COR-L47 (cell line): ENCODE measurements around the gene PLCG1.
"Not testable (repeated sequence)": the region's sequence is repeated elsewhere in the genome, so short reads cannot be mapped to it uniquely, and the experiment has no call there.

Source experiments
- DNase-seq: peaks from one replicate; lab custom pipeline; 2025; lab: John Stamatoyannopoulos, UW

PLCG1 gene

GRCh38 chr20:41136680-41137613 lies at the start of gene PLCG1:
Gene PLCG1, plus strand, starts transcription at chr20:41137543. Its CDS starts 99 bp downstream, at chr20:41137642.
- DNase-seq, result peak; percentile 80

GRCh38 chr20:41087777-41088176 lies 49.6 kb upstream of the PLCG1 start:
- DNase-seq, result peak; percentile 26

GRCh38 chr20:41089555-41089954 lies 47.8 kb upstream of the PLCG1 start:
- DNase-seq, result no peak

- DNase-seq, result no peak
These were observed 45.4 kb upstream of the PLCG1 start for GRCh38 chr20:41091927-41092326.

- DNase-seq, result no peak
These were observed 42.8 kb upstream of the PLCG1 start for GRCh38 chr20:41094353-41095055.

- peak; percentile 40 for DNase-seq
These were observed 42.0 kb upstream of the PLCG1 start for GRCh38 chr20:41095110-41095969.

- no peak for DNase-seq
These were observed 38.6 kb upstream of the PLCG1 start for GRCh38 chr20:41098703-41099250.

GRCh38 chr20:41100001-41100480 lies 37.3 kb upstream of the PLCG1 start:
- no peak for DNase-seq

- no peak for DNase-seq
These were observed 35.7 kb upstream of the PLCG1 start for GRCh38 chr20:41101660-41102059.

- no peak for DNase-seq
These were observed 28.8 kb upstream of the PLCG1 start for GRCh38 chr20:41108531-41108930.

GRCh38 chr20:41110012-41110411 lies 27.3 kb upstream of the PLCG1 start:
- DNase-seq, result no peak

- no peak for DNase-seq
These were observed 26.3 kb upstream of the PLCG1 start for GRCh38 chr20:41110930-41111577.

GRCh38 chr20:41111578-41111951 lies 25.8 kb upstream of the PLCG1 start:
- DNase-seq, result no peak

- no peak for DNase-seq
These were observed 20.9 kb upstream of the PLCG1 start for GRCh38 chr20:41116282-41116956.

- DNase-seq, result not testable (repeated sequence)
These were observed 19.2 kb upstream of the PLCG1 start for GRCh38 chr20:41118159-41118558.

- no peak for DNase-seq
These were observed 18.7 kb upstream of the PLCG1 start for GRCh38 chr20:41118632-41119031.

GRCh38 chr20:41119614-41120561 lies 17.5 kb upstream of the PLCG1 start:
- DNase-seq, result peak; percentile 15

- no peak for DNase-seq
These were observed 15.9 kb upstream of the PLCG1 start for GRCh38 chr20:41121399-41121798.

- DNase-seq, result no peak
These were observed 13.7 kb upstream of the PLCG1 start for GRCh38 chr20:41123631-41124030.
